Lower leg skin (tissue), 4 donors: ENCODE measurements around the gene CST3. TPM values are rescaled to one million over a fixed set of nuclear protein-coding genes. Genes with fewer than 3 reads are reported as not detected.

Experiments
- DNase-seq, 2 donors: peaks; one replicate each; pipeline ENCODE4 v3.0.0-alpha.2; 2019; ENCODE audit warnings: low spot score in 2 of 2
- H3K4me3 ChIP-seq: fragments of 200-600 bp; sonication (generic); 2 replicates; pipeline ENCODE4 v1.5.1; 2017; ENCODE audit warnings: mild to moderate bottlenecking, low read depth; ENCODE audit not compliant: poor library complexity, severe bottlenecking
- CTCF ChIP-seq, 3 donors: fragments of 450-650 bp; IDR thresholded peaks; one replicate each; pipeline ENCODE4 v1.5.1; 2016; ENCODE audit warnings: antibody characterized with exemption in 3 of 3, mild to moderate bottlenecking in 3 of 3, moderate library complexity in 2 of 3
- POLR2A ChIP-seq, 2 donors: fragments of 450-650 bp; IDR thresholded peaks; one replicate each; pipeline ENCODE4 v1.6.1; 2016 to 2017; ENCODE audit warnings: antibody characterized with exemption in 2 of 2, mild to moderate bottlenecking in 1 of 2, moderate library complexity in 1 of 2
- WGBS, 2 donors: methylation state at CpG; one replicate each; pipeline ENCODE4 v1.1.5; 2018; 5-methylcytosine and 5-hydroxymethylcytosine counted together
- intact Hi-C: fragments of 100-400 bp; cut with DNase I; formaldehyde crosslinking; loops from one replicate; pipeline ENCODE4 v1.15.0; 2023; ENCODE audit warnings: low total_unique reads
- total RNA-seq, 4 donors: library from RNA; depleted of rRNA; stranded (reverse); fragments of >200 nt; gene quantifications; one replicate each; pipeline ENCODE4 v1.1.0, GENCODE V29; 2016

The CST3 gene
- total RNA-seq, 4 donors from 2014 or later = 348 to 760 (median 498) TPM

GRCh38 chr20:23680146-23680545 lies 42.4 kb upstream of the CST3 start:
- H3K4me3 ChIP-seq = no peak overlapping the region
- TF ChIP-seq POLR2A (IDR thresholded peaks at IDR 0.05) = no peak
- TF ChIP-seq CTCF (IDR thresholded peaks at IDR 0.05) = no peak
- DNase-seq = no peak
- intact Hi-C loops = no loop called here

GRCh38 chr20:23679133-23680092 lies 41.7 kb upstream of the CST3 start:
- no peak overlapping the region for H3K4me3 ChIP-seq
- DNase-seq = no peak
- WGBS, 2 donors = 65 to 72% methylated on average over 7 of the region's 7 CpGs
- intact Hi-C loops = no loop called here
- TF ChIP-seq POLR2A (IDR thresholded peaks at IDR 0.05) (no peak), CTCF (IDR thresholded peaks at IDR 0.05) (no peak)

GRCh38 chr20:23673209-23673608 lies 35.5 kb upstream of the CST3 start:
- peak in 1 of 2 donors; percentile 2 for DNase-seq

GRCh38 chr20:23672158-23672557 lies 34.4 kb upstream of the CST3 start:
- DNase-seq = no peak
- WGBS, 2 donors = 90 to 96% methylated on average over 1 of the region's 1 CpG
- intact Hi-C loops = no loop called here
- H3K4me3 ChIP-seq = no peak overlapping the region
- TF ChIP-seq POLR2A (IDR thresholded peaks at IDR 0.05) = no peak
- TF ChIP-seq CTCF (IDR thresholded peaks at IDR 0.05) = no peak

More at GRCh38 chr20:23673209-23673608, 35.5 kb upstream of the CST3 start:
- intact Hi-C loops = no loop called here
- H3K4me3 ChIP-seq = no peak overlapping the region
- TF ChIP-seq CTCF (IDR thresholded peaks at IDR 0.05) (no peak), POLR2A (IDR thresholded peaks at IDR 0.05) (no peak)
- 75 to 81% methylated on average over 1 of the region's 1 CpG for WGBS, 2 donors

GRCh38 chr20:23671479-23671878 lies 33.7 kb upstream of the CST3 start:
- WGBS, 2 donors = 48 to 63% methylated on average over 3 of the region's 3 CpGs
- TF ChIP-seq POLR2A (IDR thresholded peaks at IDR 0.05) (no peak), CTCF (IDR thresholded peaks at IDR 0.05) (no peak)
- no peak overlapping the region for H3K4me3 ChIP-seq
- DNase-seq = peak; percentile 2 to 52
- intact Hi-C loops = no loop called here
